Gastroesophageal sphincter (tissue), 3 donors: ENCODE measurements around the gene FAM83G.

ENCODE experiments used
- EP300 ChIP-seq: sonication (generic); formaldehyde crosslinking; IDR thresholded peaks from one replicate; pipeline ENCODE4 v1.6.1; 2017; ENCODE audit warnings: antibody characterized with exemption, mild to moderate bottlenecking
- POLR2A ChIP-seq, 2 donors: fragments of 450-650 bp; IDR thresholded peaks; one replicate each; pipeline ENCODE4 v1.6.1; 2017; ENCODE audit warnings: antibody characterized with exemption in 2 of 2, mild to moderate bottlenecking in 2 of 2, moderate library complexity in 1 of 2
- POLR2AphosphoS5 ChIP-seq: sonication (generic); formaldehyde crosslinking; IDR thresholded peaks from one replicate; pipeline ENCODE4 v1.6.1; 2017; ENCODE audit warnings: antibody characterized with exemption
- TF ChIP-seq, protein P1 (sequence below), 4 experiments: fragments of 200-600 bp in 2 of 4; fragments of 450-650 bp in 2 of 4; sonication (generic) in 1 of 4; IDR thresholded peaks; one replicate each; pipeline ENCODE4 v1.5.1; 2017 to 2019; ENCODE audit warnings: antibody characterized with exemption in 4 of 4, mild to moderate bottlenecking in 2 of 4, moderate library complexity in 2 of 4

DNA sequence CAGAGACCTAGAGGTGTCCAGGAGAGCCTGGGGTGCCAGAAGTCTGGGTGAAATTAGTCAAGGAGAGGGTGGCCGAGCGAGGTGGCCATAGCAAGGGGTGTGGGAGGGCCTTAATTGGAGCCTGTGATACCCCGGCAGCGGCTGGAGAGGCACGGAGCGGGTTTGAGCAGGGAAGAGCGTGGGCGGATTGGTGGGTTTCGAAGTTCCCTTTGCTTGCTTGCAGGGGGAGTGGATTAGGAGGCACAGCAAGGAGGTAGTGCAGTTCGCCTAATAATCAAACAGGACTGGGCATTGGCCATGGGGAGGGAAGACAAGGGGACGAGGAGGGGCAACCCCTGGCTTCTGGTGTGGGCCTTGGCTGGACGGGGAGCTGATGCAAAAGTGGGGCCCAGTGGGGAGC, 5.4 kb upstream of the FAM83G start:
- TF ChIP-seq EP300 (no peak), POLR2A (IDR thresholded peaks at IDR 0.05) (no peak), POLR2AphosphoS5 (no peak)
- TF ChIP-seq, protein P1, sequence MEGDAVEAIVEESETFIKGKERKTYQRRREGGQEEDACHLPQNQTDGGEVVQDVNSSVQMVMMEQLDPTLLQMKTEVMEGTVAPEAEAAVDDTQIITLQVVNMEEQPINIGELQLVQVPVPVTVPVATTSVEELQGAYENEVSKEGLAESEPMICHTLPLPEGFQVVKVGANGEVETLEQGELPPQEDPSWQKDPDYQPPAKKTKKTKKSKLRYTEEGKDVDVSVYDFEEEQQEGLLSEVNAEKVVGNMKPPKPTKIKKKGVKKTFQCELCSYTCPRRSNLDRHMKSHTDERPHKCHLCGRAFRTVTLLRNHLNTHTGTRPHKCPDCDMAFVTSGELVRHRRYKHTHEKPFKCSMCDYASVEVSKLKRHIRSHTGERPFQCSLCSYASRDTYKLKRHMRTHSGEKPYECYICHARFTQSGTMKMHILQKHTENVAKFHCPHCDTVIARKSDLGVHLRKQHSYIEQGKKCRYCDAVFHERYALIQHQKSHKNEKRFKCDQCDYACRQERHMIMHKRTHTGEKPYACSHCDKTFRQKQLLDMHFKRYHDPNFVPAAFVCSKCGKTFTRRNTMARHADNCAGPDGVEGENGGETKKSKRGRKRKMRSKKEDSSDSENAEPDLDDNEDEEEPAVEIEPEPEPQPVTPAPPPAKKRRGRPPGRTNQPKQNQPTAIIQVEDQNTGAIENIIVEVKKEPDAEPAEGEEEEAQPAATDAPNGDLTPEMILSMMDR (IDR thresholded peaks at IDR 0.05) = no peak
